Mucosa of rectum (tissue), 2 donors: Measurements from ENCODE around the gene FXYD4.

ENCODE experiments used
- H3K27ac ChIP-seq, 2 donors: one replicate each; pipeline ENCODE4 v1.7.0; 2013; ENCODE audit warnings: inconsistent platforms in 2 of 2, low read depth in 2 of 2, low read length in 2 of 2
- H3K27me3 ChIP-seq, 2 donors: one replicate each; pipeline ENCODE4 v1.7.0; 2013; ENCODE audit warnings: low read length in 2 of 2; ENCODE audit not compliant: control insufficient read depth in 2 of 2, insufficient read depth in 2 of 2
- H3K36me3 ChIP-seq, 2 donors: one replicate each; pipeline ENCODE4 v1.7.0; 2013; ENCODE audit warnings: low read length in 2 of 2; ENCODE audit not compliant: control insufficient read depth in 2 of 2, insufficient read depth in 2 of 2
- H3K4me1 ChIP-seq, 2 donors: one replicate each; pipeline ENCODE4 v1.7.0; 2013; ENCODE audit warnings: low read length in 2 of 2, mild to moderate bottlenecking in 1 of 2; ENCODE audit not compliant: control insufficient read depth in 2 of 2, insufficient read depth in 2 of 2
- H3K4me3 ChIP-seq, 2 donors: one replicate each; pipeline ENCODE4 v1.7.0; 2013; ENCODE audit warnings: low read length in 2 of 2
- H3K9ac ChIP-seq, 2 donors: one replicate each; pipeline ENCODE4 v1.7.0; 2013; ENCODE audit warnings: low read length in 2 of 2, low read depth in 1 of 2, mild to moderate bottlenecking in 1 of 2
- H3K9me3 ChIP-seq, 2 donors: one replicate each; pipeline ENCODE4 v1.7.0; 2013; ENCODE audit warnings: low read length in 2 of 2; ENCODE audit not compliant: control insufficient read depth in 2 of 2
- donor health status: healthy.
- donor health status: Normal muscosa, but diverticular disease.

Gene FXYD4

GRCh38 chr10:43342279-43343125 lies 28.9 kb upstream of the FXYD4 start:
- peaks cover 4 to 5% of the 10 kb centered on the region in 2 donors for H3K27me3 ChIP-seq
- no peak overlapping the region for H3K27ac ChIP-seq
- H3K9me3 ChIP-seq = no peaks in the 10 kb centered on the region
- H3K9ac ChIP-seq = no peak overlapping the region
- no peaks in the 10 kb centered on the region for H3K4me1 ChIP-seq
- H3K4me3 ChIP-seq = no peak overlapping the region
- H3K36me3 ChIP-seq = no peaks in the 10 kb centered on the region

GRCh38 chr10:43343126-43343525 lies 28.3 kb upstream of the FXYD4 start:
- H3K27me3 ChIP-seq = peaks cover 4 to 5% of the 10 kb centered on the region in 2 donors
- H3K9me3 ChIP-seq = no peaks in the 10 kb centered on the region
- no peak overlapping the region for H3K4me3 ChIP-seq
- H3K27ac ChIP-seq = no peak overlapping the region
- no peak overlapping the region for H3K9ac ChIP-seq
- no peaks in the 10 kb centered on the region for H3K36me3 ChIP-seq
- H3K4me1 ChIP-seq = no peaks in the 10 kb centered on the region

DNA sequence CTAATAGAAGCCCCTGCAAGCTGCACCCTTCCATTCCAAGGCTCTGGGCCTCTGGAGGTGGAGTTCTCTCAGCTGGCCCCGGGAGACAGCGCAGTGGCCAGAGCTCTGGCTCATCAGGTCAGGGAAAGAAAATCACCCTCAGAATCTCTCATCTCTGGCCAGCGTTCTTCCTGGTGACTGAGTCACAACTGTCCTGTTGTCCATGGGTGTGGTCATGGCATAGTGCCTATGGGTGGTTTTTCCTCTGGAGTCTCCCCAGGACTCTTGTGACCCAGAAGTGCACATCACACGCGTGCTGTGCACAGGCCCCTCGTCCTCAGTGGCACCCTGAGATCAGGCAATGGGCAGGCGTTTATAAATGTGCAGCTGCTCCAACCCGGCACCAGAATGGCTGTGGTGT lies 27.4 kb upstream of the FXYD4 start:
- Histone ChIP-seq H3K9me3 (no peaks in the 10 kb centered on the region), H3K4me1 (no peaks in the 10 kb centered on the region), H3K36me3 (no peaks in the 10 kb centered on the region), H3K9ac (no peak overlapping the region), H3K4me3 (no peak overlapping the region), H3K27me3 (peaks cover 4 to 5% of the 10 kb centered on the region in 2 donors), H3K27ac (no peak overlapping the region)

- H3K4me3 ChIP-seq = no peak overlapping the region
- H3K9me3 ChIP-seq = no peaks in the 10 kb centered on the region
- no peak overlapping the region for H3K27ac ChIP-seq
- H3K27me3 ChIP-seq = peaks cover 0 to 3% of the 10 kb centered on the region in 2 donors
- H3K4me1 ChIP-seq = no peaks in the 10 kb centered on the region
- no peaks in the 10 kb centered on the region for H3K36me3 ChIP-seq
- H3K9ac ChIP-seq = no peak overlapping the region
Measured at GRCh38 chr10:43347997-43348396, 23.4 kb upstream of the FXYD4 start.

- H3K4me3 ChIP-seq = no peak overlapping the region
- H3K27me3 ChIP-seq = peaks cover 0 to 3% of the 10 kb centered on the region in 2 donors
- H3K9ac ChIP-seq = no peak overlapping the region
- no peak overlapping the region for H3K27ac ChIP-seq
- no peaks in the 10 kb centered on the region for H3K36me3 ChIP-seq
- no peaks in the 10 kb centered on the region for H3K9me3 ChIP-seq
- no peaks in the 10 kb centered on the region for H3K4me1 ChIP-seq
Measured at GRCh38 chr10:43348511-43349312, 22.7 kb upstream of the FXYD4 start.

DNA sequence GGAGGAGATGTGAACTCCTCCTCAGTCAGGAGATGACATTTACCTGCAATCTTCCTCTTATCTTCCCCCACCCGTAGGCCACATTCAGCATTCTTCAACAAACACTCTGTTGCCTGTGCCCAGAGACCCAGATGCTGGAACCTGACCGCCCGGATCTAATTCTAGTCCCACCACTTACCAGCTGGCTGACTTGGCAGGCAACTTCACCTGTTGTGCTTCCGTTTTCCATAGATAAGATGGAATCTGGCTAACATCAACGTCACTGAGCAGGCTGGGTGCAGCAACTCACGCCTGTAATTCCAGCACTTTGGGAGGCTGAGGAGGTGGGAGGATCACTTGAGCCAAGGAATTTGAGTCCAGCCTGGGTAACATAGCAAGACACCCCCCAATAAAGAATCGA lies 21.3 kb upstream of the FXYD4 start:
- no peak overlapping the region for H3K27ac ChIP-seq
- no peaks in the 10 kb centered on the region for H3K9me3 ChIP-seq
- H3K36me3 ChIP-seq = no peaks in the 10 kb centered on the region
- H3K27me3 ChIP-seq = peaks cover 0 to 3% of the 10 kb centered on the region in 2 donors
- H3K4me3 ChIP-seq = no peak overlapping the region
- H3K4me1 ChIP-seq = no peaks in the 10 kb centered on the region
- H3K9ac ChIP-seq = no peak overlapping the region

- Histone ChIP-seq H3K4me1 (peaks cover 1 to 2% of the 10 kb centered on the region in 2 donors), H3K36me3 (no peaks in the 10 kb centered on the region), H3K27me3 (peaks cover 0 to 3% of the 10 kb centered on the region in 2 donors), H3K4me3 (peak overlapping the region in 1 of 2 donors; percentile 15), H3K9ac (no peak overlapping the region), H3K9me3 (no peaks in the 10 kb centered on the region), H3K27ac (no peak overlapping the region)
Measured at GRCh38 chr10:43350686-43351085, 20.8 kb upstream of the FXYD4 start.

- no peak overlapping the region for H3K4me3 ChIP-seq
- H3K4me1 ChIP-seq = peaks cover 5 to 6% of the 10 kb centered on the region in 2 donors
- no peak overlapping the region for H3K9ac ChIP-seq
- no peaks in the 10 kb centered on the region for H3K9me3 ChIP-seq
- no peak overlapping the region for H3K27ac ChIP-seq
- H3K36me3 ChIP-seq = no peaks in the 10 kb centered on the region
- H3K27me3 ChIP-seq = peaks cover 0 to 3% of the 10 kb centered on the region in 2 donors
Measured at GRCh38 chr10:43351301-43351700, 20.1 kb upstream of the FXYD4 start.

DNA sequence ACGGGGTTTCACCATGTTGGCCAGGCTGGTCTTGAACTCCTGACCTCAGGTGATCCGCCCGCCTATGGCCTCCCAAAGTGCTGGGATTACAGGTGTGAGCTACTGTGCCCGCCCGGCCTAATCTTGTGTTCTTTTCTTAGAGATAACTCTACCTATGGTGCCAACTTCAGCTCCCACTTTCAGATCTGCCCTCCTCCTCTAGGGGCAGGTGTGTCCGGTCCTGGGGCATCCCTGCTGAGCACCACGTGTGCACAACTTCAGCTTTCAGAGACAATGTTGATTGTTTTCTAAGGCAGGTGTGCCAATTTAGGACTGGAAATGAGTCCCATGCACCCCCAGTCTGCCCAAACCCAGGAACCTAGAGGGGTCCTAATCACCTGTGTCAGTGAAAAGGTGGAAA lies 18.5 kb upstream of the FXYD4 start:
- Histone ChIP-seq H3K27me3 (peaks cover 0 to 3% of the 10 kb centered on the region in 2 donors), H3K4me1 (peaks cover 6 to 9% of the 10 kb centered on the region in 2 donors), H3K4me3 (no peak overlapping the region), H3K27ac (no peak overlapping the region), H3K36me3 (no peaks in the 10 kb centered on the region), H3K9ac (no peak overlapping the region), H3K9me3 (no peaks in the 10 kb centered on the region)
